Testis (tissue), 3 donors: ENCODE data around the gene JAM3. TPM values are rescaled to one million over a fixed set of nuclear protein-coding genes. Genes with fewer than 3 reads are reported as not detected.

Source experiments
- DNase-seq: peaks from one replicate; pipeline ENCODE4 v3.0.0-alpha.2; 2019
- H3K27ac ChIP-seq, 2 donors: fragments of 200-600 bp; sonication (generic); one replicate each; pipeline ENCODE4 v1.5.1; 2019
- H3K27me3 ChIP-seq: fragments of 200-600 bp; sonication (generic); one replicate; pipeline ENCODE4 v1.5.1; 2019
- H3K36me3 ChIP-seq: fragments of 200-600 bp; sonication (generic); one replicate; pipeline ENCODE4 v1.5.1; 2017; ENCODE audit warnings: low read depth; ENCODE audit errors: missing control alignments
- H3K4me1 ChIP-seq: fragments of 200-600 bp; sonication (generic); one replicate; pipeline ENCODE4 v1.5.1; 2019
- H3K4me3 ChIP-seq, 2 donors: fragments of 200-600 bp; sonication (generic); one replicate each; pipeline ENCODE4 v1.5.1; 2017 to 2019
- H3K9me3 ChIP-seq: fragments of 200-600 bp; sonication (generic); one replicate; pipeline ENCODE4 v1.5.1; 2017
- POLR2A ChIP-seq: fragments of 450-650 bp; IDR thresholded peaks from one replicate; pipeline ENCODE4 v1.6.1; 2017; ENCODE audit warnings: antibody characterized with exemption, mild to moderate bottlenecking, moderate library complexity
- WGBS, 2 donors: methylation state at CpG; one replicate each; pipeline ENCODE4 v1.1.5; 2018; 5-methylcytosine and 5-hydroxymethylcytosine counted together
- intact Hi-C: fragments of 100-400 bp; cut with DNase I; formaldehyde crosslinking; loops from one replicate; pipeline ENCODE4 v1.15.1; 2023; ENCODE audit warnings: low total_unique reads
- polyA plus RNA-seq: library from polyadenylated mRNA; stranded (reverse); fragments of 350-450 nt; fragmentation: Illumina TruSeq; extraction: RNeasy Lipid Tissue Mini Kit (QIAGEN cat#74804); gene quantifications from one replicate; pipeline ENCODE4 v1.2.3, GENCODE V29; 2014; ENCODE audit warnings: low read depth, low replicate concordance; ENCODE audit not compliant: insufficient read depth
- total RNA-seq, 2 donors: library from RNA; depleted of rRNA; stranded (reverse); fragments of >200 nt; gene quantifications; one replicate each; pipeline ENCODE4 v1.2.3, GENCODE V29; 2016
- TF ChIP-seq, protein P1 (sequence below), 3 experiments: fragments of 450-650 bp in 2 of 3; fragments of 200-600 bp in 1 of 3; sonication (generic) in 1 of 3; IDR thresholded peaks; one replicate each; pipeline ENCODE4 v1.5.1; 2016 to 2019; ENCODE audit warnings: antibody characterized with exemption in 3 of 3, mild to moderate bottlenecking in 2 of 3, moderate library complexity in 1 of 3

JAM3 gene
- total and polyA plus RNA-seq, 3 donors from 2014 or later = 81.0 to 188 (median 172) TPM

DNA sequence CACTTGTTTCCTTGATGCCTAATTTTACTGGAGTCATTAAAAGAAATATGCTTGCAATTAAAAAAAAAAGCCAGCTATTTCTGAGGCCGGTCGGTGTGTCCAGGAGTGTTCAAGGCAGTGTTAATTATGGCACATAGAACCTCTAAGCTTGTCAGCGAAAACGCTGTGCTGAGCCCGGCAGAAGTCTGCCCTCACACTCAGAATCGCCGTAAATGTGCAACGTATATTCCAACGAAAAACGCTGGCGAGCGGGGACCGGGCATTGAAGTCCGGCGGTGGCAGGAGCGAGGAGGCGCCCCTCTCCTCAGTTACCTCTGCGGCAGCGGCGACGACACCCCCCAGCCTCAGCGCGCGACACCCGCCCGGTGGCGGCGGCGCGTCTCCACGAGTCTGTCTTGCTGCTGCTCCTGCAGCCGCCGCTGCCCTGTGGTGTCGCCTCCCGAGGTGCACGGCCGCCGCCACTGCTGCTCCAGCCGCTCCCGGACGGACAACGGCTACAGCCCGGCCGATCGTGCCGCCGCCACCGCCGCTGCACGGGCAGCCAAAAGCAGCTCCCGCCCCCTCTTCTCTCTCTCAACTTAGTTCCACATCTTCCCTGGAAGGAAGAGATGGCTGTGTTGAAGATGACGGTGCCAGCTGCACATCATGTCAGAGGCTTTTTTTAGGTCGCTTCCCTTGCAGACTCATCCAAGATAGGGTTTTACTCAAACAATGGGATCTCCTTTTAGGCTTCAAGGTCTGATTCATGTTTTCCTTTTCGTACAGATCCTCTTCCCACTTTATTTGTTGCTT is 56.0 kb downstream of the JAM3 start:
- TF ChIP-seq, protein P1, sequence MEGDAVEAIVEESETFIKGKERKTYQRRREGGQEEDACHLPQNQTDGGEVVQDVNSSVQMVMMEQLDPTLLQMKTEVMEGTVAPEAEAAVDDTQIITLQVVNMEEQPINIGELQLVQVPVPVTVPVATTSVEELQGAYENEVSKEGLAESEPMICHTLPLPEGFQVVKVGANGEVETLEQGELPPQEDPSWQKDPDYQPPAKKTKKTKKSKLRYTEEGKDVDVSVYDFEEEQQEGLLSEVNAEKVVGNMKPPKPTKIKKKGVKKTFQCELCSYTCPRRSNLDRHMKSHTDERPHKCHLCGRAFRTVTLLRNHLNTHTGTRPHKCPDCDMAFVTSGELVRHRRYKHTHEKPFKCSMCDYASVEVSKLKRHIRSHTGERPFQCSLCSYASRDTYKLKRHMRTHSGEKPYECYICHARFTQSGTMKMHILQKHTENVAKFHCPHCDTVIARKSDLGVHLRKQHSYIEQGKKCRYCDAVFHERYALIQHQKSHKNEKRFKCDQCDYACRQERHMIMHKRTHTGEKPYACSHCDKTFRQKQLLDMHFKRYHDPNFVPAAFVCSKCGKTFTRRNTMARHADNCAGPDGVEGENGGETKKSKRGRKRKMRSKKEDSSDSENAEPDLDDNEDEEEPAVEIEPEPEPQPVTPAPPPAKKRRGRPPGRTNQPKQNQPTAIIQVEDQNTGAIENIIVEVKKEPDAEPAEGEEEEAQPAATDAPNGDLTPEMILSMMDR (IDR thresholded peaks at IDR 0.05) = no peak
- TF ChIP-seq POLR2A = no peak
- Histone ChIP-seq H3K4me1 (peaks cover 18% of the 10 kb centered on the region), H3K4me3 (peak overlapping the region; percentile 6 to 7), H3K27ac (peak overlapping the region; percentile 43 to 46), H3K9me3 (no peaks in the 10 kb centered on the region), H3K27me3 (no peaks in the 10 kb centered on the region), H3K36me3 (no peaks in the 10 kb centered on the region)
- intact Hi-C loops = no loop called here
- peak; percentile 57 for DNase-seq
- WGBS, 2 donors = 14 to 24% methylated on average over 23 to 41 of the region's 54 CpGs

DNA sequence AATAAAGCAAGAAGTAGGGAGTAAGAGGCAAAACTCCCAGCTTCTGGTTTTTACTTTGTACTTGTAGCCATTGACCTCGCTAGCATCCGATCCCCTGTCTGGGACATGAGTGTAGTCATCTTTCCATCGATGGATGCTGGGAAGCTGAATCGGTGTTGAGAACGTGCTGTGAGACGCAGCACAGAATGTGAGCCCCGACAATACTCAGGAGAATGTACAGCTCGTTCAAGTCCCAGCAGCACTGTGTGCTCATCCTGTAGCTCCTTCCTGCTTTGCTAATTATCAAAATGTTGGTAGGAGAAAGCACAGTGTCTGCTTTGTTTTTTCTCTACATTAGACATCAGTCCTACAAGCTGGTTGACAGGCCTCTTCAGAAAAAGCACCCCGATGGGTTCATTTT is 56.6 kb downstream of the JAM3 start:
- no peak for DNase-seq
- WGBS, 2 donors = 19 to 21% methylated on average over 8 to 9 of the region's 9 CpGs
- no peak for TF ChIP-seq POLR2A
- TF ChIP-seq, protein P1 (IDR thresholded peaks at IDR 0.05) = no peak
- intact Hi-C loops = no loop called here
- Histone ChIP-seq H3K27me3 (no peaks in the 10 kb centered on the region), H3K27ac (peak overlapping the region; percentile 43 to 46), H3K4me3 (peak overlapping the region in 1 of 2 donors; percentile 6), H3K36me3 (no peaks in the 10 kb centered on the region), H3K4me1 (peaks cover 18% of the 10 kb centered on the region), H3K9me3 (no peaks in the 10 kb centered on the region)

DNA sequence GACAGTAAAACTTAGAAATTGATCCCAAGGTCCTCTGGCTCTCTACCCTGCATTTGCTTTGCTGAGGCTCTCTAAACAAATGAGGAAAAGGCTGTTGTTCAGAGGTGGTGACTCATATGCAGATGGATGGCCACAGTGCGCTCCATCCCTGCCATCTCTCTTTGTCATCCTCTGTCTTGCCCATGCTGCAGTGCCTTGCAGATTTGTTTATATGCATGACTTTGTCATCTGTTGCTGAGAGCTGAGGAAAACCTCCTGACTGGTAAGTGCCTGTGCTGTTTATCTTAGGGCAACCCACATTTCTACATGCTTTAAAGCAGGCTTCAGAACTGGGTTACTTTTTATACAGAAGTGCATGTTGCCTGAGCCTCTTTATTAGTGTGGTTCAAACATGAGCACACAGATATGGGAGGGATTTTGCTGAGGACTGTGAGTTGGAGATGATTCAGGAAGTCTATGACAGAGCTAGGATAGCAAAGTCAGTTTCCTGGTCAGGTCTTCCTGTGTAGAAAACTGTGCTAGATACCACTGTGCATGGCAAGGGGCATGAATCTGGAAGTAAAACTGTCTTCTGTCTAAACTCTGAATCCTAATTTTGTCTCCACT is 57.4 kb downstream of the JAM3 start:
- TF ChIP-seq, protein P1 (IDR thresholded peaks at IDR 0.05) = no peak
- no peak for TF ChIP-seq POLR2A
- 62 to 76% methylated on average over 1 of the region's 1 CpG for WGBS, 2 donors
- DNase-seq = no peak

DNA sequence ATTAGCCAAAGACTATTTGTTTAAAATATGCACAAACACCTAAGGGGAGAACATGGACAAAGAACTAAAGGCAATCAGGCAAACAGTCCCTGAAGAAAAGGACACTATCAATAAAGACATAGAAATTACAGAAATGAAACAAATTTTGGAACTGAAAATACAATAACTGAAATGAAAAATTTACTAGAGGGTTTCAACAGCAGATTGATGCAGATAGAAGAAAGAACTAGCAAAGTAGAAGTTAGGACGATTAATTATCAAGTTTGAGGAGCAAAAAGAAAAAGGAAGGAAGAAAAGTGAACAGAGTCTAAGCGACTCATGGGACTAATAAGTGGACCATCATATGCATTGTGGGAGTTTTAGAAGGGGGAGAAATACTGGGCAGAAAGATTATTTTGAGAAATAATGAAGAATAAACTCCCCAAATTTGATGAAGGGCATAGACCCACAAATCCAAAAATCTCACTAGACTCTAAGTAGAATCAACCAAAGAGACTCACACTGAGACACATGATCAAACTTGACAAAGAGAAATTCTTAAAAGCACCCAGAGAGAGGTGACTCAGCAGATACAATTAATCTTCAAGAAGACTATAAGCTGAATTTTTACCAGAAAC is 62.9 kb downstream of the JAM3 start:
- H3K9me3 ChIP-seq = no peaks in the 10 kb centered on the region
- H3K27me3 ChIP-seq = no peaks in the 10 kb centered on the region
- intact Hi-C loops = loop anchor here (10.0 kb wide), 1 partner anchor 77 kb away; no protein-coding TSS in a partner anchor
- no peak for DNase-seq
- no peaks in the 10 kb centered on the region for H3K36me3 ChIP-seq
- H3K4me1 ChIP-seq = no peaks in the 10 kb centered on the region
- no peak overlapping the region for H3K27ac ChIP-seq
- WGBS, 2 donors = 76 to 83% methylated on average over 2 of the region's 2 CpGs
- TF ChIP-seq, protein P1 (IDR thresholded peaks at IDR 0.05) = no peak
- no peak for TF ChIP-seq POLR2A
- H3K4me3 ChIP-seq = no peak overlapping the region

More for the DNA sequence above, 57.4 kb downstream of the JAM3 start:
- Histone ChIP-seq H3K9me3 (no peaks in the 10 kb centered on the region), H3K4me3 (no peak overlapping the region), H3K4me1 (peaks cover 17% of the 10 kb centered on the region), H3K27me3 (no peaks in the 10 kb centered on the region), H3K27ac (peak overlapping the region; percentile 43 to 46), H3K36me3 (no peaks in the 10 kb centered on the region)
- intact Hi-C loops = no loop called here
